LNCAP (cell line): ENCODE results near the gene CD320.

Experiments
- TF ChIP-seq, protein P1 (sequence below): fragments of 450-650 bp; IDR thresholded peaks from 2 replicates; pipeline ENCODE4 v1.5.1; 2017; ENCODE audit warnings: mild to moderate bottlenecking

CD320 gene

DNA sequence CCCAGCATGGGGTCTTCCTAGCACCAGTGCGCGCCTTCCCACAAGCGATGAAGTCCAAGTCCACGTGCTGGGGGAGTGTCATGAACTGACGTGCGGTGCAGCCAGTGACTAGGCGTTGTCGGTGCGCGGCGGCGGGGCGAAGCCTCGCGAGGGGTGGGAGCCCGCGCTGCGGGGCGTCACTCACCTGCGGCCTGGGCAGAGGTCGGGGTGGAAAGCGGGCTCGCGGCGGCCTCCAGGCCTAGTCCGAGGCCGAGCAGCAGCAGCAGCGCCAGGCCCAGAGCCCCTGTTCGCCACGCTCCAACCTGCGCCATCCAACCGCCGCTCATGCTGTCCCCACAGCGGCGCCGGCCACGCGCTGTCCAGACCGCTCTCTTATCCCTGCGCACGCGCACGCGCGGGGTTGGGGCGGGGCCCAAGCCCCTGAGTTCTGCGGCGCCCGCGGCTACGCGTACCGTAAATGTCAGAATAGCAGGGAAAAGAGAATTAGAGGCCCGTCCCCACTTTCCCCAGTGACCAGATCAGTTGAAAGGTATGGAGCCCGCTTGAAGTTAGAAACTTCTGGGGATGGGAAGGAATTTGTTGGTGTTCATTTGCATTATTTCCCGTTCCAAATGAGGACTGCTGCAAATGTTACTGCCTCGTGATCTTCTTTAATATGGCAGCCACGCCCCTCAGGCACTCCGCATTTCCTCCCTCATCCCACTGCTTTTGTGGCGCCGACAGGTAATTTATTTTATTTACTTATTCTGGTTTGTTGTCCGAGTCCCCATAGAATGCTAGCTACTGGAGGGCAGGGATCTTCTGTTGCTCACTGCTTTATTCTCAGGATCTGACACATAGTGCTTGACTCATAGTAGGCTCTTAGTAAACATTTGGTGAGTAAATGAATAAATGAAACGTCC, at the start of gene CD320:
TSS of gene CD320 (minus strand) at position 394 of the 902 bp plus-strand sequence. CDS start at position 326, 68 bp downstream.
- TF ChIP-seq, protein P1, sequence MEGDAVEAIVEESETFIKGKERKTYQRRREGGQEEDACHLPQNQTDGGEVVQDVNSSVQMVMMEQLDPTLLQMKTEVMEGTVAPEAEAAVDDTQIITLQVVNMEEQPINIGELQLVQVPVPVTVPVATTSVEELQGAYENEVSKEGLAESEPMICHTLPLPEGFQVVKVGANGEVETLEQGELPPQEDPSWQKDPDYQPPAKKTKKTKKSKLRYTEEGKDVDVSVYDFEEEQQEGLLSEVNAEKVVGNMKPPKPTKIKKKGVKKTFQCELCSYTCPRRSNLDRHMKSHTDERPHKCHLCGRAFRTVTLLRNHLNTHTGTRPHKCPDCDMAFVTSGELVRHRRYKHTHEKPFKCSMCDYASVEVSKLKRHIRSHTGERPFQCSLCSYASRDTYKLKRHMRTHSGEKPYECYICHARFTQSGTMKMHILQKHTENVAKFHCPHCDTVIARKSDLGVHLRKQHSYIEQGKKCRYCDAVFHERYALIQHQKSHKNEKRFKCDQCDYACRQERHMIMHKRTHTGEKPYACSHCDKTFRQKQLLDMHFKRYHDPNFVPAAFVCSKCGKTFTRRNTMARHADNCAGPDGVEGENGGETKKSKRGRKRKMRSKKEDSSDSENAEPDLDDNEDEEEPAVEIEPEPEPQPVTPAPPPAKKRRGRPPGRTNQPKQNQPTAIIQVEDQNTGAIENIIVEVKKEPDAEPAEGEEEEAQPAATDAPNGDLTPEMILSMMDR: no peak

DNA sequence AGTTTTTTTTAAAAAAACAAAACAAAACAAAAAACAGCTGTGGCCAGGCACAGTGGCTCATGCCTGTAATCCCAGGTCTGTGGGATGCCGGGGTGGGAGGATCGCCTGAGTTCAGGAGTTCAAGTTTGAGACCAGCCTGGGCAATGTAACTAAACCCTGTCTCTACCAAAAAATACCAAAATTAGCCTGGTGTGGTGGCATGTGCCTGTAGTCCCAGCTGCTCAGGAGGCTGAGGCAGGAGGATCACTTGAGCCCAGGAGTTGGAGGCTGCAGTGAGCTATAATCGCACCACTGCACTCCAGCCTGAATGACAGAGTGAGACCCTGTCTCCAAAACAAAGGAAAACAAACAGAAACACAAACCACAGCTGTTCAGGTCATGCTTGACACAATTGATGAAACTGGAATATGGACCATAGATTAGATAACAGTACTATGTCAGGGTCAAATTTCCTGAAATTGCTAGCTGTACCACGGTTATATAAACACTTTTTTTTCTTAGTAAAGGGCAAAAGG, 48.9 kb upstream of the CD320 start:
- TF ChIP-seq, protein P1: no peak

DNA sequence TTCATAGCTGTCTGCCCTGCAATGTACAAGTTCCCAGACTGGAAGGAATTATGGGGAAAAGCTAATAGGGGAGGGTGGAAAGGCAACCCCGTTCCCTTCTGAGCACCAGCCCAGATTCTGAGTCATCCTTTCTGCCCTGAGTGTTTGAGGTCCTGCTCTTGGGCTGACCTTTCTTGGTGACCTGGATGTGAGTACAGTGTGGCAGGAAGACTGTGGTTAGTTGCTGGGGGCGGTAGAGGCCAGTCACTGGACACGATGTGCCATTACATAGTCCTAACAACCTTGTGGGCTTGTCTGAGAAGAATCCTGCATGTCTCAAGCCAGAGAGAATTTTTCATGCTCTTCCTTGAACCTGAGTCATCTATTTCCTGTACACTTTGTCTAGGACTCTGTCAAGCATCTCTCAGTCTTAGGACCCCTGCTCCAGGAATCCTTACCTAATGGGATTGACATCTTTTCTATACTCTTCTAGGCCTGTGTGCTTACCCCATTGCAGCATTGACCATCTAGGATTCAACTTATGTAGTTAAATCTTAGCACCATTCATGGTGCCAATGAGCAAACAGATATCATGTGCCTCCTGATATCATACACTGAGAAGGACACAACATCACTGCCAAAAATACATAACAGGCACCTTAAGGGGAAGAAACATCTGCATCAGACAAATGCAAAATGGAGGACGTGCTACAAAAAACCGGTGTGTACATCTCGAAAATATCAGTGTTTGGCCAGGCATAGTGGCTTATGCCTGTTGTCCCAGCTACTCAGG, 47.7 kb upstream of the CD320 start:
- TF ChIP-seq, protein P1: no peak

DNA sequence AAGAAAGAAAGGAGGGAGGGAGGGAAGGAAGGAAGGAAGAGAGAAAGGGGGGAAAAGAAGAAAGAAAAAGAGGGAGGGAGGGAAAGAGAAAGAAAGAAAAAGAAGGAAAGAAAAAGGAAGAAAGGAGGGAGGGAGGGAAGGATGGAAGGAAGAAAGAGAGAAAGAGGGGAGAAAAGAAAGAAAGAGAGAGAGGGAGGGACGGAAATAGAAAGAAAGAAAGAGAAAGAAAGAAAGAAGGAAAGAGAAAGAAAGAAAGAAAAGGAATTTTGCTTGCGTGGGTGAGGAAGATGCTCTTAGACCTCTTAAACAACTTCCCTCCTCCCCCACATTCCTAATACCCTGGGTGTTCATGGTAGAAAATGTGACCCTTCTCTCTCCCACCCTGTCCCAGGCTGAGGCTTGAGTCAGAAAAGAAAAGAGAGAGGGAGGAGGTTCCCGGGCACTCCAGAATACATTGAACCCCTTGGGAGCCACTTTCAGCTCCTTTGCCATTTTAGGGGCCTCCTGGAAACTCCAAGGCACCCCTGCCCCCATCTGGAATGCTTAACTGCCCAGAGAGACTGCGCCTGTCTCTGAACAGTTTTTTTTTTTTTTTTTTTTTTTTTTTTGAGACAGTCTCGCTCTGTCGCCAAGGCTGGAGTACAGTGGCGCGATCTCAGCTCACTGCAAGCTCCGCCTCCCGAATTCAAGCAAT, 44.1 kb upstream of the CD320 start:
- TF ChIP-seq, protein P1: no peak

DNA sequence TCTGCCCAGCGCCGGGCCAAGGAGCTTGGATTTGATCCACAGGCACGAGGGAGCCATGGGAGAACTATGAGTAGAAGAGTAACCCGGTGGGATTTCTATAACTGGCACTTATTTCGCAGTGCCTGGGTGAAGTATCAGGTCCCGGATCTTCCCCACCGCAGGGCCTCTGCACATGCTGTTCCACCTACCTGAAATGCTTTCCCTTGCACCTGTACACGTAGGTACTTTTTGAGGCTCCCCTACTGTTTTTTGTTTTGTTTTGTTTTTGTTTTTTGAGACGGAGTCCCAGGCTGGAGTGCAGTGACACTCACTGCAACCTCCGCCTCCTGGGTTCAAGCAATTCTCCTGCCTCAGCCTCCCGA, 35.3 kb upstream of the CD320 start:
- TF ChIP-seq, protein P1: no peak

DNA sequence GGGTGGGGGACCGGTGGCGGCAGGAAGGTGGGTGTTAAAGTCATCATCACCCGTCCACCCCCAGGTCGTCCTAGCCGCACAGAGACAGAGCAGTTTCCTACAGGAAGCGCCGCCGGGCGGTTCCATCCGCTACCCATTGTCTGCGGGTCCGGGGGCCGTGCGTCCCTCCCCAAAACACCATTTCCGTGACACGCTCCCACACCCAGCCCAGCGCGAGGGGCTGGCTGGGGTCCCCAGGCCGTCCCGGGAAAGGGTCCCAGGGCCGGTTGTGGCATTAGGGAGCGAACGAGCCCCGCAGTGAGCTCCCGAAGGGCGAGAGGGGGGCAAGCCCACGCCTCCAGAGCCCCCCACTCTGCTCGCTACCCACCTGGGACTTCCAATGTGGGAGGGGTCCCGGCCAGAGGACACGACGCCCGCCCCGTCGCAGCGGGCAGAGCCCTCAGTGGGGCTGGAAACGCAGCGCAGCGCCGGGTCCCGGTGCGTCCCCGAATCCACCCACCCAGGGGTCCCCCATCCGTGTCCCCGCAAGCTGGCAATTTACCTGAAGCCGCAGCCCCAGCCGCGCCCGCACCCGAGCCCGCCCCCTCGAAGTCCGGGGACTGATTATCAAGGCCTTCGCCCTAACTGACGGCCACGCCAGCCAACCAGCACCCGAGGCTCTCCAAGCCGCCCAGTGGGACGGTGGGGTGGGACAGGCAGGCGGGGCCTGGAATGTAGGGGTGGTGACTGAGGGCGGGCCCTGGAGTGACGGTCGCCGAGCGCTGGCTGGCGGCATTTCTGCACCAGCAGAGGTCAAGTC, 34.7 kb upstream of the CD320 start, which contains the start of gene KANK3:
TSS of gene KANK3 (minus strand) at position 579 of the 799 bp plus-strand sequence. CDS start 5,434 bp downstream, outside the sequence.
- TF ChIP-seq, protein P1: no peak
